Measurements from ENCODE around the gene MRPL11.

DNA sequence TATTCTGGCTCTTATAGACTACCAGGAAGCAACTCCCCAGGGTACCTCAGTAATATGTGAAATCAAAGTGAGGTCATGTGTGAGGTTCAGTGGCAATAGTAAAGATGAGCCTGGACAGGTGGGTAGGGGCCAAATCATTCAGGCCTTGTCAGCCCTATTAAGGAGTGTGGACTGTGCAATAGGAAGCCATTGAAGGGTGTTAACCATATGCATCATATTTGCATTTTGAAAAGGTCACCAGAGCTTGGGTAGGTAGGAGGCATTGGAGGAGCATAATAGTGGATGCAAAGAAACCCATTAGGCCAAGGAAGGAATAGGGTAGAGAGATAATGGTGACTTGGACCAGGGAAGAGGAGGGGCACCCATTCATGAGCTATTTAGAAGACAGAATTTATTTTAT lies 8.4 kb upstream of the MRPL11 start:
- TF ChIP-seq POLR2A (IDR thresholded peaks at IDR 0.05) (no peak), CTCF (IDR thresholded peaks at IDR 0.05) (no peak)

Measured in vagina (tissue), 2 donors.